ENCODE measurements around the gene TFF2. TPM values are rescaled to one million over a fixed set of nuclear protein-coding genes. Genes with fewer than 3 reads are reported as not detected.
A peak's percentile ranks its signal among the peaks of the same experiment; 100 is the strongest.

The TFF2 gene
- polyA plus RNA-seq, 3 donors, result not detected

- peaks cover 1 to 7% (median 7%) of the 10 kb centered on the region in 3 donors for H3K27me3 Mint-ChIP-seq (ENCODE audit: low read depth in 3 of 3)
- peak overlapping the region in 1 of 7 donors; percentile 64 for H3K27ac Mint-ChIP-seq
- Histone ChIP-seq H2AFZ (ENCODE audit: insufficient read depth, low read depth, low read length, poor library complexity, severe bottlenecking) (no peak overlapping the region), H4K20me1 (ENCODE audit: insufficient read depth, low read length) (no peaks in the 10 kb centered on the region), H3K27me3 (ENCODE audit: control insufficient read depth in 2 of 2, insufficient read depth in 2 of 2, low read length in 2 of 2) (no peaks in the 10 kb centered on the region), H3K4me3 (replicated peaks in 1 of 3; ENCODE audit: low read depth in 2 of 3, low read length in 3 of 3) (no peak overlapping the region), H3K9ac (ENCODE audit: insufficient read depth, low read length, poor library complexity, severe bottlenecking) (no peak overlapping the region), H3K4me2 (replicated peaks; ENCODE audit: extremely low read depth, low read length, poor library complexity, severe bottlenecking) (no peak overlapping the region), H3K79me2 (ENCODE audit: insufficient read depth, low read length) (no peaks in the 10 kb centered on the region), H3K27ac (ENCODE audit: low read depth in 1 of 2, low read length in 2 of 2) (no peak overlapping the region), H3K9me3 (replicated peaks in 1 of 2; ENCODE audit: control insufficient read depth in 1 of 2, insufficient read depth in 1 of 2, low read length in 2 of 2) (peaks cover 0 to under 1% of the 10 kb centered on the region in 2 donors), H3K36me3 (replicated peaks in 1 of 2; ENCODE audit: control insufficient read depth in 1 of 2, insufficient read depth in 2 of 2, low read length in 2 of 2) (no peaks in the 10 kb centered on the region), H3K4me1 (ENCODE audit: control insufficient read depth in 1 of 2, insufficient read depth in 2 of 2, low read length in 2 of 2) (peaks cover 18 to 33% of the 10 kb centered on the region in 2 donors)
- peaks cover 0 to 3% (median 0%) of the 10 kb centered on the region in 7 donors for H3K9me3 Mint-ChIP-seq
- WGBS (ENCODE audit: insufficient coverage), result 100% methylated on average over 1 of the region's 2 CpGs
- peaks cover 37% of the 10 kb centered on the region for H3K4me1 Mint-ChIP-seq
- no peak for DNase-seq
- TF ChIP-seq CTCF (IDR thresholded peaks at IDR 0.05), result no peak
- H3K36me3 Mint-ChIP-seq, result no peaks in the 10 kb centered on the region
- H3K4me3 Mint-ChIP-seq, result no peak overlapping the region
- intact Hi-C loops (cut with micrococcal nuclease), result no loop called here
These were observed 39.9 kb upstream of the TFF2 start for GRCh38 chr21:42390696-42391095.

GRCh38 chr21:42390193-42390592, 39.4 kb upstream of the TFF2 start:
- Histone ChIP-seq H4K20me1 (ENCODE audit: insufficient read depth, low read length) (no peaks in the 10 kb centered on the region), H3K27me3 (ENCODE audit: control insufficient read depth in 2 of 2, insufficient read depth in 2 of 2, low read length in 2 of 2) (no peaks in the 10 kb centered on the region), H3K27ac (ENCODE audit: low read depth in 1 of 2, low read length in 2 of 2) (no peak overlapping the region), H3K4me1 (ENCODE audit: control insufficient read depth in 1 of 2, insufficient read depth in 2 of 2, low read length in 2 of 2) (peaks cover 20 to 38% of the 10 kb centered on the region in 2 donors), H3K36me3 (replicated peaks in 1 of 2; ENCODE audit: control insufficient read depth in 1 of 2, insufficient read depth in 2 of 2, low read length in 2 of 2) (no peaks in the 10 kb centered on the region), H3K79me2 (ENCODE audit: insufficient read depth, low read length) (no peaks in the 10 kb centered on the region), H3K9ac (ENCODE audit: insufficient read depth, low read length, poor library complexity, severe bottlenecking) (no peak overlapping the region), H3K9me3 (replicated peaks in 1 of 2; ENCODE audit: control insufficient read depth in 1 of 2, insufficient read depth in 1 of 2, low read length in 2 of 2) (peaks cover 1 to 5% of the 10 kb centered on the region in 2 donors), H3K4me3 (replicated peaks in 1 of 3; ENCODE audit: low read depth in 2 of 3, low read length in 3 of 3) (no peak overlapping the region), H2AFZ (ENCODE audit: insufficient read depth, low read depth, low read length, poor library complexity, severe bottlenecking) (no peak overlapping the region), H3K4me2 (replicated peaks; ENCODE audit: extremely low read depth, low read length, poor library complexity, severe bottlenecking) (no peak overlapping the region)
- peaks cover 42% of the 10 kb centered on the region for H3K4me1 Mint-ChIP-seq
- H3K9me3 Mint-ChIP-seq, result peaks cover 0 to 4% (median 1%) of the 10 kb centered on the region in 7 donors
- H3K27me3 Mint-ChIP-seq (ENCODE audit: low read depth in 3 of 3), result peaks cover 1 to 7% (median 7%) of the 10 kb centered on the region in 3 donors
- 80% methylated on average over 2 of the region's 5 CpGs for WGBS (ENCODE audit: insufficient coverage)
- DNase-seq, result no peak
- TF ChIP-seq CTCF (IDR thresholded peaks at IDR 0.05), result no peak
- H3K36me3 Mint-ChIP-seq, result no peaks in the 10 kb centered on the region
- no peak overlapping the region for H3K4me3 Mint-ChIP-seq
- intact Hi-C loops (cut with micrococcal nuclease), result no loop called here
- H3K27ac Mint-ChIP-seq, result no peak overlapping the region

Data from CD14-positive monocyte (primary cell).